HG03354 (cell line): ENCODE measurements around the gene SRSF12.

Experiments
- ATAC-seq: cut with Tn5 transposase; IDR thresholded peaks from one replicate; pipeline ENCODE4 v1.9.1; 2021; ENCODE audit warnings: mild to moderate bottlenecking; ENCODE audit not compliant: unreplicated experiment, poor library complexity, severe bottlenecking

The SRSF12 gene

GRCh38 chr6:89117211-89118108, at the start of gene SRSF12:
Gene SRSF12, minus strand, starts transcription at chr6:89118071. Its CDS starts 184 bp downstream, at chr6:89117887.
- peak; percentile 76 for ATAC-seq

GRCh38 chr6:89162047-89162371, 44.1 kb upstream of the SRSF12 start:
- no peak for ATAC-seq

GRCh38 chr6:89161326-89162046, 43.6 kb upstream of the SRSF12 start:
- ATAC-seq = no peak

GRCh38 chr6:89160331-89161092, 42.6 kb upstream of the SRSF12 start:
- no peak for ATAC-seq

- ATAC-seq = no peak
Observed at GRCh38 chr6:89154131-89154530, 36.3 kb upstream of the SRSF12 start.

- no peak for ATAC-seq
Observed at GRCh38 chr6:89148016-89148750, 30.3 kb upstream of the SRSF12 start.

GRCh38 chr6:89146718-89147700, 29.1 kb upstream of the SRSF12 start:
- peak; percentile 35 for ATAC-seq

GRCh38 chr6:89145956-89146717, 28.3 kb upstream of the SRSF12 start, which contains the start of gene PM20D2:
Gene PM20D2, plus strand, starts transcription at chr6:89146055. Its CDS starts 90 bp downstream, at chr6:89146145.
- peak; percentile 69 for ATAC-seq

GRCh38 chr6:89145091-89145955, 27.5 kb upstream of the SRSF12 start:
- ATAC-seq = peak; percentile 55

GRCh38 chr6:89144354-89144906, 26.6 kb upstream of the SRSF12 start:
- peak; percentile 62 for ATAC-seq

GRCh38 chr6:89140347-89141156, 22.7 kb upstream of the SRSF12 start:
- no peak for ATAC-seq

- ATAC-seq = no peak
Observed at GRCh38 chr6:89139509-89140346, 21.9 kb upstream of the SRSF12 start.

- ATAC-seq = no peak
Observed at GRCh38 chr6:89138173-89138572, 20.3 kb upstream of the SRSF12 start.

- no peak for ATAC-seq
Observed at GRCh38 chr6:89134723-89135122, 16.9 kb upstream of the SRSF12 start.

GRCh38 chr6:89133981-89134380, 16.1 kb upstream of the SRSF12 start:
- ATAC-seq = no peak
